Activated CD4-positive, alpha-beta T cell treated with anti-CD3 and anti-CD28 coated beads, Interleukin-2, amount 10 ng/mL, durations not matched to agents 7 days and 5 days (primary cell): ENCODE results near the gene ATXN2L. TPM values are rescaled to one million over a fixed set of nuclear protein-coding genes. Genes with fewer than 3 reads are reported as not detected.

Experiments
- CTCF ChIA-PET: fragments of 350-600 bp; sonication (Branson Sonifier 250); formaldehyde crosslinking; loops from one replicate; lab custom pipeline; 2021; ENCODE audit warnings: antibody characterized with exemption; lab: Charles Lee
- POLR2A ChIA-PET: fragments of 350-600 bp; sonication (Branson Sonifier 250); formaldehyde crosslinking; loops from one replicate; lab custom pipeline; 2021; ENCODE audit warnings: antibody characterized with exemption; lab: Charles Lee
- DNase-seq: peaks from one replicate; pipeline ENCODE4 v3.0.0-alpha.2; 2020
- H3K27ac Mint-ChIP-seq: one replicate; pipeline ENCODE4 v1.8.0; 2021; ENCODE audit warnings: mild to moderate bottlenecking, moderate library complexity, mixed read lengths
- H3K27me3 Mint-ChIP-seq: one replicate; pipeline ENCODE4 v1.8.0; 2021; ENCODE audit warnings: mixed read lengths
- H3K36me3 Mint-ChIP-seq: one replicate; pipeline ENCODE4 v1.8.0; 2021; ENCODE audit warnings: low read depth, mixed read lengths
- H3K4me1 Mint-ChIP-seq: one replicate; pipeline ENCODE4 v1.8.0; 2021; ENCODE audit warnings: mixed read lengths
- H3K4me3 Mint-ChIP-seq: one replicate; pipeline ENCODE4 v1.8.0; 2021; ENCODE audit warnings: mild to moderate bottlenecking, moderate library complexity, mixed read lengths
- H3K9me3 Mint-ChIP-seq: one replicate; pipeline ENCODE4 v1.8.0; 2021; ENCODE audit warnings: mixed read lengths
- total RNA-seq, 2 experiments: library from RNA; stranded (reverse); gene quantifications; one replicate each; pipeline ENCODE4 v1.2.3, GENCODE V29; 2021

ATXN2L gene
- total RNA-seq, 2 experiments from 2014 or later: 257 to 265 TPM

DNA sequence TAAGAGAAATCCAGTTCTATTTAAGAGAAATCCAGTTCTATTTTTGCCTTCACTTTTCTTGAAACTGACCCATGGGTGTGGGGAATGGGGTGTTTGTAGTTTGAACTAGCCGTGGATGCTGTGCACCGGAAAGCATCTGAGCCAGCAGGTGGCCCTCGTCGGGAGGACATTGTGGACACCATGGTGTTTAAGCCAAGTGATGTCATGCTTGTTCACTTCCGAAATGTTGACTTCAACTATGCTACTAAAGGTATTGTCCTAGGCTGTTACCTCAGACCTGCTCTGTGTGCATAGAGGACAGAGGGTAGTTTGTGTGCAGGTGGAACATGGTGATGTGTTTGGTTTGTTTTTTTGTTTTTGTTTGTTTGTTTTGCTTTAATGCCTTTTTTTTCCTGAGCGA is 3.3 kb downstream of the ATXN2L start:
- Mint-ChIP-seq H3K4me1 (peaks cover 44% of the 10 kb centered on the region), H3K27me3 (no peaks in the 10 kb centered on the region), H3K9me3 (no peaks in the 10 kb centered on the region), H3K4me3 (peak overlapping the region; percentile 33), H3K36me3 (peaks cover 66% of the 10 kb centered on the region), H3K27ac (no peak overlapping the region)
- DNase-seq: no peak
- ChIA-PET POLR2A (no interaction called here), CTCF (no interaction called here)

- Mint-ChIP-seq H3K9me3 (no peaks in the 10 kb centered on the region), H3K27ac (no peak overlapping the region), H3K4me3 (no peak overlapping the region), H3K4me1 (peaks cover 27% of the 10 kb centered on the region), H3K27me3 (no peaks in the 10 kb centered on the region), H3K36me3 (peaks cover 88% of the 10 kb centered on the region)
- ChIA-PET POLR2A (no interaction called here), CTCF (no interaction called here)
- DNase-seq: no peak
These were observed 6.9 kb downstream of the ATXN2L start for GRCh38 chr16:28829747-28830146.

DNA sequence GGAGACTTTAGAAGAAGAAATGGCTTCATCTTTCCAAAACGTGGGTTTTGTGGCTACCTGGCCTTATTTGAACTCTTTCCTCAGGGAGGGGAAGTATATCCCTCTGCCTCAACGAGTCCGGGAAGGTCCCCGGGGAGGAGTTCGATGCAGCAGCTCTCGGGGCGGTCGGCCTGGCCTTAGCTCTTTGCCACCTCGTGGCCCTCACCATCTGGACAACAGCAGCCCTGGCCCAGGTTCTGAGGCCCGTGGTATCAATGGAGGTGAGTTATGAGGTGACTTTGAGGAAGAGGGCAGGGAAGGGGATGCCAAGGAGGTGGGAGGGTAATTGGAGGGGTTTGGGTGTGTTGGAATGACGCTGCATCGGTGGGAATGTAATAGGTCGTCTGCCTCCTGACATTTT is 7.7 kb downstream of the ATXN2L start:
- no peak for DNase-seq
- Mint-ChIP-seq H3K27ac (no peak overlapping the region), H3K27me3 (no peaks in the 10 kb centered on the region), H3K36me3 (peaks cover 86% of the 10 kb centered on the region), H3K9me3 (no peaks in the 10 kb centered on the region), H3K4me3 (no peak overlapping the region), H3K4me1 (peaks cover 19% of the 10 kb centered on the region)
- CTCF ChIA-PET: interaction anchor here (0.6 kb wide), 1 partner anchor 1329 kb away, joined by 3 read pairs; no protein-coding TSS in a partner anchor
- POLR2A ChIA-PET: no interaction called here

DNA sequence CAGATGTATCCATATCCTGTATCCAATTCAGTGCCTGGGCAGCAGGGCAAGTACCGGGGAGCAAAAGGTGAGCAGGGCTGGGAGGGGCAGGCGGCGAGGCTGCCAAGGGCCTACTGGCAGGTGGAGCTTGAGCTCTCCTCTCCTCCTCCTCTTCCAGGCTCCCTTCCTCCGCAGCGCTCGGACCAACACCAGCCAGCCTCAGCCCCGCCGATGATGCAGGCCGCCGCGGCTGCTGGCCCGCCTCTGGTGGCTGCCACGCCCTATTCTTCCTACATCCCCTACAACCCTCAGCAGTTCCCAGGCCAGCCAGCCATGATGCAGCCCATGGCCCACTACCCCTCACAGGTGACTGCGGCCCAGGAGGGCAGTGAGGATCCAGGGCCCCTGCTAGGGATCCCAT is 11.6 kb downstream of the ATXN2L start:
- CTCF ChIA-PET: interaction anchor here (0.9 kb wide), 1 partner anchor 12 kb away, joined by 3 read pairs; the partner anchor contains the start of gene TUFM
- Mint-ChIP-seq H3K27me3 (no peaks in the 10 kb centered on the region), H3K4me3 (no peak overlapping the region), H3K9me3 (no peaks in the 10 kb centered on the region), H3K27ac (no peak overlapping the region), H3K4me1 (peaks cover 6% of the 10 kb centered on the region), H3K36me3 (peaks cover 69% of the 10 kb centered on the region)
- DNase-seq: no peak
- POLR2A ChIA-PET: no interaction called here

- ChIA-PET POLR2A (no interaction called here), CTCF (interaction anchor here (0.9 kb wide), 2 partner anchors 11 to 110 kb away, joined by 3 read pairs; partner anchors contain the start of gene TUFM)
- H3K36me3 Mint-ChIP-seq: peaks cover 61% of the 10 kb centered on the region
- H3K27me3 Mint-ChIP-seq: no peaks in the 10 kb centered on the region
- no peaks in the 10 kb centered on the region for H3K9me3 Mint-ChIP-seq
- no peak for DNase-seq
- no peak overlapping the region for H3K27ac Mint-ChIP-seq
- H3K4me3 Mint-ChIP-seq: no peak overlapping the region
- peaks cover 4% of the 10 kb centered on the region for H3K4me1 Mint-ChIP-seq
These were observed 12.4 kb downstream of the ATXN2L start for GRCh38 chr16:28834873-28835863.

- no peak for DNase-seq
- Mint-ChIP-seq H3K4me1 (no peaks in the 10 kb centered on the region), H3K27me3 (no peaks in the 10 kb centered on the region), H3K36me3 (peaks cover 52% of the 10 kb centered on the region), H3K9me3 (no peaks in the 10 kb centered on the region), H3K27ac (no peak overlapping the region), H3K4me3 (no peak overlapping the region)
- ChIA-PET CTCF (interaction anchor here (0.8 to 0.9 kb wide), 3 partner anchors 37 to 138 kb away, joined by 3 read pairs; partner anchors contain the start of gene SPNS1), POLR2A (no interaction called here)
These were observed 13.3 kb downstream of the ATXN2L start for GRCh38 chr16:28835864-28836760.

DNA sequence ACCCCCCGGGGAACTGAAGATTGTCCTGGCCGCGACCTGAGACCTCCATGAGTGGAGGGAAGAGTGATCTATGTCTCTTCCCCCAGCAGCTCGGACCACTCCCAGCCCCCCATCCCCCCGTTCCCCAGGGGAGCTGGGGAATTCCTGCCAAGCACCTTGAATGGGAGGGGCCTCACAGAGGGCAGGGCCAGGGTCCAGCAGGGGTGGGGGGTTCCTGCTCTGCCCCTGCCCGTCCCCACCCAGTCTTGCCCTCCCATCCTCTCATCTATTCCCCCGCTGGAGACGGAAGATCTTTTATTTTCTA is 13.9 kb downstream of the ATXN2L start:
- DNase-seq: no peak
- Mint-ChIP-seq H3K36me3 (peaks cover 50% of the 10 kb centered on the region), H3K4me1 (no peaks in the 10 kb centered on the region), H3K4me3 (no peak overlapping the region), H3K27ac (no peak overlapping the region), H3K27me3 (no peaks in the 10 kb centered on the region), H3K9me3 (no peaks in the 10 kb centered on the region)
- CTCF ChIA-PET: interaction anchor here (0.8 to 0.9 kb wide), 2 partner anchors 37 to 137 kb away, joined by 3 read pairs; partner anchors contain the start of gene SPNS1
- POLR2A ChIA-PET: no interaction called here

- H3K27me3 Mint-ChIP-seq: no peaks in the 10 kb centered on the region
- no peak for DNase-seq
- CTCF ChIA-PET: interaction anchor here (0.6 to 1.3 kb wide), 3 partner anchors 16 to 106 kb away, joined by 3 to 4 read pairs (median 3); no protein-coding TSS in a partner anchor
- no peaks in the 10 kb centered on the region for H3K4me1 Mint-ChIP-seq
- H3K4me3 Mint-ChIP-seq: no peak overlapping the region
- no peaks in the 10 kb centered on the region for H3K9me3 Mint-ChIP-seq
- peaks cover 48% of the 10 kb centered on the region for H3K36me3 Mint-ChIP-seq
- POLR2A ChIA-PET: interaction anchor here (0.6 kb wide), 1 partner anchor 129 kb away, joined by 4 read pairs; no protein-coding TSS in a partner anchor
- peak overlapping the region; percentile 26 for H3K27ac Mint-ChIP-seq
These were observed 15.1 kb downstream of the ATXN2L start for GRCh38 chr16:28837672-28838557.

DNA sequence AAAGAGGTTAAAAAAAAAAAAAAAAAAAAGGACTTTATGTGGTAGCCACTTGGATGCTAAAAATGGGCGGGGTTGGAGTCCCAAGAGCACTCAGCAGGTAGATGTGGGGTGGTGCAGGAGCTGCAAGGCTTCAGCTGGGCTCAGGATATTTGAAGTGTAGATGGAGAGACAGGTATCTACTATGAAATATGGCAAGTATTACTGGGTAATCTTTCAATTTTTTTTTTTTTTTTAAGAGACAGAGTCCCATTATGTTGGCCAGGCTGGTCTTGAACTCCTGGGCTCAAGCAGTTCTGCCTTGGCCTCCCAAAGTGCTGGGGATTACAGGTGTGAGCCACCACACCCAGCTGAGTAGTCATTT is 15.7 kb downstream of the ATXN2L start:
- ChIA-PET CTCF (interaction anchor here (0.6 to 1.3 kb wide), 3 partner anchors 16 to 105 kb away, joined by 3 to 4 read pairs (median 3); no protein-coding TSS in a partner anchor), POLR2A (interaction anchor here (0.6 kb wide), 1 partner anchor 129 kb away, joined by 4 read pairs; no protein-coding TSS in a partner anchor)
- DNase-seq: no peak
- Mint-ChIP-seq H3K9me3 (no peaks in the 10 kb centered on the region), H3K36me3 (peaks cover 47% of the 10 kb centered on the region), H3K4me1 (peaks cover 2% of the 10 kb centered on the region), H3K27me3 (no peaks in the 10 kb centered on the region), H3K4me3 (no peak overlapping the region), H3K27ac (no peak overlapping the region)

- Mint-ChIP-seq H3K9me3 (no peaks in the 10 kb centered on the region), H3K36me3 (peaks cover 43% of the 10 kb centered on the region), H3K4me3 (no peak overlapping the region), H3K27me3 (no peaks in the 10 kb centered on the region), H3K27ac (peak overlapping the region; percentile 25), H3K4me1 (peaks cover 2% of the 10 kb centered on the region)
- CTCF ChIA-PET: interaction anchor here (0.7 to 1.1 kb wide), 2 partner anchors 32 to 40 kb away, joined by 4 read pairs; no protein-coding TSS in a partner anchor
- POLR2A ChIA-PET: interaction anchor here (0.6 kb wide), 1 partner anchor 128 kb away, joined by 4 read pairs; no protein-coding TSS in a partner anchor
- no peak for DNase-seq
These were observed 16.3 kb downstream of the ATXN2L start for GRCh38 chr16:28839004-28839639.

- peaks cover 41% of the 10 kb centered on the region for H3K36me3 Mint-ChIP-seq
- H3K27me3 Mint-ChIP-seq: no peaks in the 10 kb centered on the region
- H3K4me3 Mint-ChIP-seq: no peak overlapping the region
- POLR2A ChIA-PET: no interaction called here
- H3K27ac Mint-ChIP-seq: no peak overlapping the region
- CTCF ChIA-PET: no interaction called here
- no peak for DNase-seq
- peaks cover 10% of the 10 kb centered on the region for H3K4me1 Mint-ChIP-seq
- no peaks in the 10 kb centered on the region for H3K9me3 Mint-ChIP-seq
These were observed 17.1 kb downstream of the ATXN2L start for GRCh38 chr16:28839899-28840298.
